ENCODE measurements around the gene ZNF326.

Gene ZNF326

GRCh38 chr1:90068611-90069280, 73.8 kb downstream of the ZNF326 start:
- DNase-seq (ENCODE audit: low read depth, low spot score), result no peak

- DNase-seq (ENCODE audit: low read depth, low spot score), result no peak
Observed at GRCh38 chr1:90074137-90074536, 79.2 kb downstream of the ZNF326 start.

- DNase-seq (ENCODE audit: low read depth, low spot score), result no peak
Observed at GRCh38 chr1:90074566-90074965, 79.7 kb downstream of the ZNF326 start.

- DNase-seq (ENCODE audit: low read depth, low spot score), result no peak
Observed at GRCh38 chr1:90074970-90075391, 80.1 kb downstream of the ZNF326 start.

- no peak for DNase-seq (ENCODE audit: low read depth, low spot score)
Observed at GRCh38 chr1:90083995-90084394, 89.1 kb downstream of the ZNF326 start.
